Skeletal muscle satellite cell (primary cell): Measurements from ENCODE around the gene EHD1.

Experiments
- H3K27me3 ChIP-seq: 2 replicates; pipeline ENCODE4 v1.7.0; 2013; ENCODE audit warnings: low read length; ENCODE audit not compliant: control insufficient read depth, insufficient read depth
- H3K36me3 ChIP-seq: 2 replicates; pipeline ENCODE4 v1.7.0; 2013; ENCODE audit warnings: mild to moderate bottlenecking, control low read depth, low read length; ENCODE audit not compliant: insufficient read depth
- H3K4me1 ChIP-seq: 2 replicates; pipeline ENCODE4 v1.7.0; 2013; ENCODE audit warnings: low read length; ENCODE audit not compliant: control insufficient read depth, insufficient read depth
- H3K4me2 ChIP-seq: 2 replicates; pipeline ENCODE4 v1.7.0; 2013; ENCODE audit warnings: mild to moderate bottlenecking, low read length
- H3K4me3 ChIP-seq: 2 replicates; pipeline ENCODE4 v1.7.0; 2013; ENCODE audit warnings: low read length
- H3K9ac ChIP-seq: 2 replicates; pipeline ENCODE4 v1.7.0; 2013; ENCODE audit warnings: mild to moderate bottlenecking, low read depth, low read length, moderate library complexity
- H3K9me3 ChIP-seq: replicated peaks from 2 replicates; pipeline ENCODE4 v1.7.0; 2013; ENCODE audit warnings: mild to moderate bottlenecking, control low read depth, low read length

EHD1 gene

DNA sequence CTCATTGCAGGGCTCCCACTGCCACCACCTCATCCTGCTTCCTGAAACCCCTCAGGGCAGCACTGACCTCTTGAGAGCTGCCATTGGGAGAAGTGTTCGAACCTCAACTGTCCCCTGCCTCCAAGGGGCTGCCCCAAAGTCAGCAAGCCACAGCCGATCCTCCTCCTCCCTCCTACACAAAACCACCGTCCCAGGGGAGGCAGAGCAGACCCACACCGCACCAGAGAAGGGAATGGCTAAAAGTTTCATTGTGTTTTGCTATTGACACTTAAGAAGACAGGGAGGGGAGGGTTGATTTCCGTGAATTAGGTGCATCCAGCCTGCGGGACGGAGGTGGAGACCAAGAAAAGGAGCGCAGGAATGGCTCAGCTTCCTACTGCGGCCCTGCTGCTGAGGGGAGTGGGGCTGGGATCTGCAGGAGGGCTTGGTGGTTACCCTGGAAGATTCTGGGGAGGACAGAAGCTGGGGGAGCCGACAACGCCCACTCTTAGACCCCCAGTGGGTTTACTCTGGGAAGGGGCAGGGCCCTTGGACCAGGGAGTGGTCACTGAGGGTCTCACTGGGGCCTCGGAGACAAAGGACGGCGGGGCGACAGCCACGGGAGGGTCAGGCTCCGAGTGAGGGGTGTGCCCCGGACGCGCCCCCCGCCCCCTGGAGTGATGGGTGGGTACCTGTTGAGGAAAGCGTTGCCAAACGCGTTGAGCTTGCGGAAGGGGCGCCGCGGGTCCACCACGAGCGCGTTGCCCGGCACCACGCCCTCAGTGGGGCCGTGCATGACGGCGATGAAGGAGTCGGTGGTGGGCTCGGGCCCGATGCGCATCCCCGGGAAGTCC, 815 bp downstream of the EHD1 start:
- Histone ChIP-seq H3K36me3 (peaks cover 9% of the 10 kb centered on the region), H3K4me1 (peaks cover 35% of the 10 kb centered on the region), H3K4me2 (peak overlapping the region; percentile 94), H3K9me3 (no peaks in the 10 kb centered on the region), H3K9ac (peak overlapping the region; percentile 96), H3K4me3 (peak overlapping the region; percentile 100), H3K27me3 (no peaks in the 10 kb centered on the region)

DNA sequence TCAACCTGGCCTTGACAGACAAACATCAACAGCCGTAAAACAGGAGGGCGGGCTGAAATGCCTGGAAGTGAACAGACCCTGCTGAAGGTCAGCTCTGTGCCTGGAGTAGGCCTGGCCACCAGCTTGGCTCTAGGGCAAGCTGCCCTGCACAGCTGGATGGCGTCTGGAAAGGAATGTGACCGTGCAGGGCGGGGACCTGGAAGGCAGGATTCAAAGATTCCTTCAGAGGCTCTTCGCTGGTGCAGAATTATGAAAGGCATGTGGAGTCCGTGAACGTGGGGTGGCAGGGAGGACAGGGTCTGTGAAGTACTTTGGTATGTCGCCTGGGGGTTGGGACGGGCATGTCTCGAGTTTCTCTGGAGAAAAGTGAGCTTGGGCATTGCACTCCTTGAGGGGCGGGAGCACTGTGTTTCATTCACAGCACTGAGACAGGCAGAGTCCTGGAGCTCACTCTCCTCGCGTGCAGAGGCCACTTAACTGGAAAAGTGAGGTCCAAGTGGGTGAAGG, 1.5 kb downstream of the EHD1 start:
- H3K36me3 ChIP-seq, result peaks cover 14% of the 10 kb centered on the region
- H3K4me3 ChIP-seq, result peak overlapping the region; percentile 100
- H3K4me1 ChIP-seq, result peaks cover 35% of the 10 kb centered on the region
- H3K9ac ChIP-seq, result peak overlapping the region; percentile 96
- no peaks in the 10 kb centered on the region for H3K9me3 ChIP-seq
- peak overlapping the region; percentile 94 for H3K4me2 ChIP-seq
- H3K27me3 ChIP-seq, result no peaks in the 10 kb centered on the region

DNA sequence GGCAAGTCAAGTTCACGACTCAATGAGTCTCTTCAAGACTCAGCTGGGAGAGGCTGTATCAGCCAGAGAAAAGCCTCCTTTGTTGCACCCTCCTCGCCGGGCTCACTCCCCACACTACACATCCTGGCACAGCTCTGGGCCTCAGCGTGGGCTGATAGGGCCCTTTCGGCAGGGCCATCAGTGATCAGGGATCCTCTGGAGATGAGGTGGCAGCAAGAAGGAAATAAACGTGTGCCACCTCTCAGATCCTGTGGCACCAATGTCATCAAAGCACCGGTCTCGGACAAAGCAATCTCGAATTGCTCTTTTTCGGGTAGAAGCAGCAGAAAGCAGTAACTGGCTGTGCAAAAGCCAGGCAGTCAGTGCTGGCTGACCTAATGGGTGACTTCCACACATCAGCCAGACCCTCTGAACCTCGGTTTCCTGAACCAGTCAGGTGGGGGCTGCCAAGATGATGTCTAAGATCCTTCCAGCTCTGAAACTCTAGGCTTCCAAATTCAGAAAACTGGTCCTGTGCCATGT, 2.1 kb downstream of the EHD1 start:
- H3K4me1 ChIP-seq, result peaks cover 41% of the 10 kb centered on the region
- peak overlapping the region; percentile 100 for H3K4me3 ChIP-seq

DNA sequence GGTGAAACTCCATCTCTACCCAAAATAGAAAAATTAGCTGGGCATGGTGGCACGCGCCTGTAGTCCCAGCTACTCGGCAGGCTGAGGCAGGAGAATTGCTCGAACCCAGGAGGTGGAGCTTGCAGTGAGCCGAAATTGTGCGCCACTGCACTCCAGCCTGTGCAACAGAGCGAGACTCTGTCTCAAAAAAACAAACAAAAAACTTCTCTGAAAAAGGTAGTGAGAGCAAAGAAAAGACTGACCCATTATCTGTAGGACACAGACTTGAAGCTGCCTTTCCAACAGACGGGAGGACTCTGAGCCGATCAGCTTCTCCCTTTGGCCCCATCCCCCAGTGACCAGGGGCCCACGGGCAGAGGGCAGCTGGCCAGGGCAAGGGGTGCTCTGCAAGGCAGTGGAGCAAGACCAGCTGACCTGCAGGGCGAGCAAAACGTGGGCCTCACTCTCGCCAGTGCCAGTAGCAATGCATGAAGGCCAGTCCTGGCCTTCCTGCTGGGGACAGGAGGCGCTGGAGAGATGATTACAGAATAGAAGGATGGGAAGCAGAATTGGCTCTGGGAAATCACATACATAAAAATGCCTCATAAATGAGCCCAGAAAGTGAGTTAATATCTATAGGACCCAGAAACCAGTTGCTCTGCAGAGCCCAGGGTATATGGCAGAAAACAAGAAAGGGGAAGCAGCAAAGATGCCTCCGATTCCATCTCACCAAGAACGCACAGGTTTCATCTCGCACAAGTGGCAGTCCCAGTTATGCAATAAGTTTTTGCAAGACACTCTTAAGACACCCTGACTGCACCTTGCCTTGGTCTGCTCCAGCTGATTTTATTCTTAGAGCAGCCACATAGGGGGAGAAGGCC, 2.8 kb downstream of the EHD1 start:
- peak overlapping the region; percentile 100 for H3K4me3 ChIP-seq
- H3K9ac ChIP-seq, result peak overlapping the region; percentile 96
- peaks cover 48% of the 10 kb centered on the region for H3K4me1 ChIP-seq
- peaks cover 27% of the 10 kb centered on the region for H3K36me3 ChIP-seq
- no peaks in the 10 kb centered on the region for H3K9me3 ChIP-seq
- H3K27me3 ChIP-seq, result no peaks in the 10 kb centered on the region
- peak overlapping the region; percentile 94 for H3K4me2 ChIP-seq

More for the DNA sequence above, 2.1 kb downstream of the EHD1 start:
- peak overlapping the region; percentile 94 for H3K4me2 ChIP-seq
- H3K9me3 ChIP-seq, result no peaks in the 10 kb centered on the region
- H3K36me3 ChIP-seq, result peaks cover 20% of the 10 kb centered on the region
- peak overlapping the region; percentile 96 for H3K9ac ChIP-seq
- H3K27me3 ChIP-seq, result no peaks in the 10 kb centered on the region

DNA sequence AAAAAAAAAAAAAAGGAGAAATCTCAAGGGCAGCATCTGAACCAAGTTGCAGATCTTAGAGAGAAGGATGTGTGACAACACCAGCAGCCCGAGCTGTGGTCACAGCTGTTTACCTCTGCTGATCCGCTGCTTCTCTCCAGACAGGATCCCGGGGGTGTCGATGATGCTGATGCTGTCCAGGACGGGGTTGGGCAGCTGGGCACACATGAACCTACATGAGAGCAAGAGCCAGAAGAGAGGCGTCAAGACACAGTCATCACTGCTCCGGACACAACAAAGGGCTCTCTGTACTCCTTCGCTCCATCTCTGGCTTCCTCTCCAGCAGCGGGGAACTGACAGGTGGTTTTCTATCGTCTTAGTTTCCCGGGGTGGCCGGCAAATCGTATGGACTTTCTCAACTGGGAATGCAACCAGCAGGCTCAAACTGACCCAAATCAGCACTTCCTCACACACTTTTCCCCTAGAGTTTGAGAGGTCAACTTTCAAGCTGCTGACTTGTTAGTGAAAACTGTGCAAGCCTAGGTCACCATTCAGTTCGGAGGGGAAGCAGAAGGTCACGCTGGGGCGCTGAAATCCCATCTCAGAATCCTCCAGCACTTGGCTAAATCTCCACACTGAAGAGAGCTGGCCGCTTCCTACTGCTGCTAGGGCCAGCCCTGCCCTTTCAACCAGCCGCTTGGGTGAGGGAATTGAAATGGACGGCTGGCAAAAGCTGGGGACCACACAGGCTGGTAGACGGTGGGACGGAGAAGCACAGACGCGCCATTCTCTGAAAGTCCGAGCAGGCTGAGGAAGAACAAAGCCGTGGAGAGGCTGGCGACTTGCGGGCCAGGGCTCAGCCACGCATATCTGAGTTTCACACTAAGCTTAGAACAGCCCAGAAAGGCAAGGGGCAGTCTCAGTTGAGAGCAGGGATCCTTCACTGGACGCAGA, 3.8 kb downstream of the EHD1 start:
- H3K27me3 ChIP-seq, result no peaks in the 10 kb centered on the region
- no peaks in the 10 kb centered on the region for H3K9me3 ChIP-seq
- peak overlapping the region; percentile 19 for H3K9ac ChIP-seq
- peak overlapping the region; percentile 94 for H3K4me2 ChIP-seq
- peaks cover 59% of the 10 kb centered on the region for H3K4me1 ChIP-seq
- peaks cover 34% of the 10 kb centered on the region for H3K36me3 ChIP-seq
- H3K4me3 ChIP-seq, result peak overlapping the region; percentile 100

DNA sequence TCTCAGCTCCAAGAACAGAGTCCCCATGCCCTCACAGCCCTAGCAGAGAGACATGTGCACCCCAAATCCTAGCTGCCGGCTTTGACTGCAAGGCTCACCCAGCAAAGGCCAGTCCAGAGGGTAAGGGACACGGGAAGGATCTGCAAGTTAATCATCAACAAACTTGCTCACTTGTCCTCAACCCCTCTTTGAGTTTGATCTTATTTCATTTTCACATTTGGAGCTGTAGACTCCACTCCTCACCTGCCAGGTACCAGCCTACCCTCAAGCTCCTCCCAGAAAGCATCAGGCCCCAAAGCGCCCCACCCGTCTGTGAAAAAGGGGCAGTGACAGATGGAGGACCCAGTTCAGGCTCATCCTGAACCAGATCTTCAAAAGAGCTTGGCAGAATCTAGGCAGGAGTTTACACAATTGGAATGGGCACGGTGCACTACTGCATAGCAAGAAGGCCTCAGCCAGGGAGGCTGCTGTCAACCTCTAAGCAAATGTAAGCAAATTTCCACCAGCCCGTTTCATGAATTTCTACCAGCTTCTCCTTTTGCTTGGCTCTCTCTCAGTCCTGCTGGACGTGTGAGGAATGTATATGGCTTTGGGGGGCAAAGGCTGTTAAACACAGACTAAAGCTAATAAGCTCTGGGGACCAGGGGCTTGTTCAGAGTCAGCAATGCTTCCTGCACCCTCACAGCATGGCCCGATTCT, 5.5 kb downstream of the EHD1 start:
- H3K9me3 ChIP-seq, result no peaks in the 10 kb centered on the region
- H3K4me3 ChIP-seq, result no peak overlapping the region
- peaks cover 40% of the 10 kb centered on the region for H3K36me3 ChIP-seq
- no peak overlapping the region for H3K4me2 ChIP-seq
- H3K9ac ChIP-seq, result no peak overlapping the region
- H3K27me3 ChIP-seq, result no peaks in the 10 kb centered on the region
- peaks cover 69% of the 10 kb centered on the region for H3K4me1 ChIP-seq

DNA sequence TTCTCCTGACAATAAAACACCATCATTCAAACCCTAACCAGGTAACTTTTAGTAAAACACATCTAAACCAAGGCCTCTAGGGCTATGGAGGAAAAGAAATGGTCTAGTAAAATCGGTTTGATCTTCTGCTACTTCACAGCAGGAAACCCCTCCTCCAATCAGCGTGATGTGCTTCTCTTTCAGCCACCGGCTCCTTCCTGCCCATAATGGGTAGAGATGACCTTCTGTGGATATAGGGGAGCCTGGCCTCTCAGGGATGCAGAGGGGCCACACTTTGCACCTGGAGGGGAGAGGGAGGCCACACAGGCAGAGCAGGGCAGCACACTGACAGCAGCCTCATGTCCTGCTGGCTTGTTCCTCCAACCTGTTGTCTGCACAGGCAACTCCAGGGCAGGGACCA, 6.9 kb downstream of the EHD1 start:
- Histone ChIP-seq H3K4me1 (peaks cover 67% of the 10 kb centered on the region), H3K9ac (no peak overlapping the region), H3K4me3 (no peak overlapping the region), H3K27me3 (no peaks in the 10 kb centered on the region), H3K36me3 (peaks cover 46% of the 10 kb centered on the region), H3K9me3 (no peaks in the 10 kb centered on the region), H3K4me2 (peak overlapping the region; percentile 68)

DNA sequence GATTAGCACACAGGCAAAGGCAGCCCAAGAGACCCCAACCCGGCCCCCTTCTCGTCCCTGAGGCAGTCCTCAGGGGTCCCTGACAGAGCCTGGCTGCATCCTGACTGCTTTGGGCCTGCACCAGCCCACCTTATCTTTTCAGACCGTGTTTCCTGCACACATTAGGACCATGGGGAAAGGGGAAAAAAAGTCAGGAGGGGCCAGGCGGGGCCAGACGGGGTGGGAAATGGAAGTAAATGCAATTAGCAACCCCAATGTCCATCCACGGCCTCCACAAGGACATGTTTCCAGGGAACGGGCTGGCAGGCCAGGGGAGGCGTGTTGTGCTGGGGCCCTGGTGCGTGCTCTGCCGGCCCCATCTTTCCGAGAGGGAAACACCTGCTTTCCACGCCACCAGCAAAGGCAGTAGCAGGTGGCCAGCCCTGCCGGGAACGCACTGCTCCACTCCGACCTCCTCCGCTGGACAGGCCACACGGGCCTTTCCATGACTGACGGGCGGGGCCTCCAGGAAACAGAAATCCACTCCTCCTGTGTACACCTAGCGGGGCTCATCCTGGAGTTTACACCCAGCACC, 7.4 kb downstream of the EHD1 start:
- Histone ChIP-seq H3K4me2 (peak overlapping the region; percentile 68), H3K4me1 (peaks cover 65% of the 10 kb centered on the region), H3K36me3 (peaks cover 49% of the 10 kb centered on the region), H3K9me3 (no peaks in the 10 kb centered on the region), H3K4me3 (peak overlapping the region; percentile 26), H3K27me3 (no peaks in the 10 kb centered on the region), H3K9ac (peak overlapping the region; percentile 64)

DNA sequence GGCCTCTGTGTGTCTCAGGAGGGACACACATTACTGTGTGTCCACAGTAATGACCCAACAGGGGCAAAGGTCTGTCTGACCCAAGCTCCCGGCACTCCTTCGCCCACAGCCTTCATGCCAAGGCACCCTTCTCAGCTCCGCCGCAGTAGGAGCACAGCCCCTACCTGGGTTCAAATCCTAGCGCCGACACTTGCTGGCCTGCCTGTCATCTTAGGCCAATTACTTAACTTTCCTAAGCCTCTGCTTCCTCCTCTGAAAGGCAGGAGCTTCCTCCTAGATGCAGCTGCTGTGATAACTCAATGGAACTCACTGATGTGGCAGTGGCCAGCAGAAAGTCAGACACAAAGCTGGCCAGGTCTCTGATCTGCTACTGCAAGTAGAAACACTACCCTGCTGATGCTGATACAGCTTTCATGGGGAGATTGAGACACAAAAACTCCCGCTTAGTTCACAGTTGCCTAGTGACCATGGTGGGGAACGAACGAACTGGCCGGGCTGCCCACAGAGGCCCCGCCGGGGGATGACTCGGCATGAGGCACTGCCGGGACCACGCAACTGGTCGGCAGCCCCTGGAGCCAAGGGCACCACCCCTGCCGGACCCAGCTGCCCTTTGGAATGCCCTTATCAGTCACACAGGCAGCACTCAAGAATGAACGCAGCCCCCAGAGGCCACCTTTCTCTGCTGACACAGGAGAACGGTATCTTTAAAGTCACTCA, 8.1 kb downstream of the EHD1 start:
- peaks cover 50% of the 10 kb centered on the region for H3K36me3 ChIP-seq
- H3K4me1 ChIP-seq, result peaks cover 62% of the 10 kb centered on the region
- peak overlapping the region; percentile 26 for H3K4me3 ChIP-seq

More for the DNA sequence above, 8.1 kb downstream of the EHD1 start:
- peak overlapping the region; percentile 64 for H3K9ac ChIP-seq
- H3K9me3 ChIP-seq, result no peaks in the 10 kb centered on the region
- peak overlapping the region; percentile 68 for H3K4me2 ChIP-seq
- H3K27me3 ChIP-seq, result no peaks in the 10 kb centered on the region
